Panc1 (cell line): ENCODE measurements around the gene ZNF45. TPM values are rescaled to one million over a fixed set of nuclear protein-coding genes. Genes with fewer than 3 reads are reported as not detected.

Experiments used
- ATAC-seq: fragments of 200-7000 bp; cut with Tn5 transposase; 2 replicates; pipeline ENCODE4 v1.9.1; 2020; ENCODE audit warnings: mild to moderate bottlenecking, moderate library complexity
- BruUV-seq: library from RNA; stranded (reverse); fragments of 400-500 nt; replicated peaks from 2 replicates; lab custom pipeline; 2021; lab: Mats Ljungman, UMichigan
- CTCF ChIA-PET: fragments of 300-600 bp; sonication (Branson Sonifier 250); formaldehyde crosslinking; loops from one replicate; lab custom pipeline; 2022; ENCODE audit warnings: antibody characterized with exemption; lab: Charles Lee
- POLR2A ChIA-PET: fragments of 300-600 bp; sonication (Branson Sonifier 250); formaldehyde crosslinking; loops from one replicate; lab custom pipeline; 2022; ENCODE audit warnings: antibody characterized with exemption; lab: Charles Lee
- DNase-seq: peaks from one replicate; pipeline ENCODE4 v3.0.0-alpha.2; 2010; ENCODE audit warnings: low read depth, low spot score
- H3K27ac ChIP-seq: 2 replicates; pipeline ENCODE4 v1.5.1; 2011; ENCODE audit warnings: mild to moderate bottlenecking, low read length, inconsistent platforms
- H3K27me3 ChIP-seq: fragments of 200-500 bp; sonication (Bioruptor generic); 2 replicates; pipeline ENCODE4 v1.6.0; 2014; ENCODE audit warnings: low read length, inconsistent platforms; ENCODE audit not compliant: control insufficient read depth, insufficient read depth
- H3K36me3 ChIP-seq: fragments of 200-500 bp; sonication (Bioruptor generic); 2 replicates; pipeline ENCODE4 v1.5.1; 2014; ENCODE audit warnings: inconsistent platforms, mild to moderate bottlenecking, low read length, moderate library complexity; ENCODE audit not compliant: control insufficient read depth, insufficient read depth
- H3K4me1 ChIP-seq: 2 replicates; pipeline ENCODE4 v1.5.1; 2011; ENCODE audit warnings: inconsistent platforms, mild to moderate bottlenecking, low read length, moderate library complexity; ENCODE audit not compliant: control insufficient read depth, insufficient read depth
- H3K4me3 ChIP-seq, 2 experiments: 2 replicates each; pipeline ENCODE4 v1.5.1; 2011 to 2012; ENCODE audit warnings: low read depth in 2 of 2, low read length in 2 of 2, mild to moderate bottlenecking in 2 of 2, inconsistent platforms in 1 of 2, moderate library complexity in 1 of 2
- H3K9me3 ChIP-seq: fragments of 200-500 bp; sonication (Bioruptor generic); 2 replicates; pipeline ENCODE4 v1.5.1; 2014; ENCODE audit warnings: low read depth, mild to moderate bottlenecking, inconsistent platforms, low read length, moderate library complexity; ENCODE audit not compliant: control insufficient read depth, insufficient read depth
- CTCF ChIP-seq: fragments of 450-650 bp; IDR thresholded peaks from 2 replicates; pipeline ENCODE4 v1.5.1; 2017; ENCODE audit warnings: mild to moderate bottlenecking
- POLR2AphosphoS5 ChIP-seq: IDR thresholded peaks from 2 replicates; pipeline ENCODE4 v1.6.1; 2012; ENCODE audit warnings: mild to moderate bottlenecking, low read depth, low read length, moderate library complexity
- REST ChIP-seq, 2 experiments: IDR thresholded peaks; 2 replicates each; pipeline ENCODE4 v1.6.1; 2011 to 2012; ENCODE audit warnings: low read depth in 2 of 2, control low read depth in 1 of 2, low read length in 1 of 2, mild to moderate bottlenecking in 1 of 2, moderate library complexity in 1 of 2; ENCODE audit not compliant: insufficient read depth in 1 of 2
- SIN3A ChIP-seq: IDR thresholded peaks from 2 replicates; pipeline ENCODE4 v1.6.1; 2012; ENCODE audit warnings: low read depth, mild to moderate bottlenecking, low read length, moderate library complexity, borderline replicate concordance; ENCODE audit not compliant: insufficient read depth
- TCF7L2 ChIP-seq: IDR thresholded peaks from 2 replicates; pipeline ENCODE4 v1.6.1; 2011; ENCODE audit warnings: mild to moderate bottlenecking, low read depth, low read length, inconsistent platforms
- in situ Hi-C: cut with HindIII; loops from 2 replicates; pipeline ENCODE4 v1.10.0; 2016; ENCODE audit warnings: low sequenced_read_pairs, low pct_unique_long_range_greater_than_20kb
- intact Hi-C: fragments of 100-400 bp; cut with micrococcal nuclease; formaldehyde crosslinking; loops from one replicate; pipeline ENCODE4 v1.10.0; 2022; ENCODE audit not compliant: unreplicated experiment
- total RNA-seq: library from RNA; stranded (reverse); gene quantifications from one replicate; pipeline ENCODE4 v1.2.1, GENCODE V29; 2021; ENCODE audit not compliant: unreplicated experiment

The ZNF45 gene
- total RNA-seq, 1 experiment from 2014 or later = 10.7 TPM

DNA sequence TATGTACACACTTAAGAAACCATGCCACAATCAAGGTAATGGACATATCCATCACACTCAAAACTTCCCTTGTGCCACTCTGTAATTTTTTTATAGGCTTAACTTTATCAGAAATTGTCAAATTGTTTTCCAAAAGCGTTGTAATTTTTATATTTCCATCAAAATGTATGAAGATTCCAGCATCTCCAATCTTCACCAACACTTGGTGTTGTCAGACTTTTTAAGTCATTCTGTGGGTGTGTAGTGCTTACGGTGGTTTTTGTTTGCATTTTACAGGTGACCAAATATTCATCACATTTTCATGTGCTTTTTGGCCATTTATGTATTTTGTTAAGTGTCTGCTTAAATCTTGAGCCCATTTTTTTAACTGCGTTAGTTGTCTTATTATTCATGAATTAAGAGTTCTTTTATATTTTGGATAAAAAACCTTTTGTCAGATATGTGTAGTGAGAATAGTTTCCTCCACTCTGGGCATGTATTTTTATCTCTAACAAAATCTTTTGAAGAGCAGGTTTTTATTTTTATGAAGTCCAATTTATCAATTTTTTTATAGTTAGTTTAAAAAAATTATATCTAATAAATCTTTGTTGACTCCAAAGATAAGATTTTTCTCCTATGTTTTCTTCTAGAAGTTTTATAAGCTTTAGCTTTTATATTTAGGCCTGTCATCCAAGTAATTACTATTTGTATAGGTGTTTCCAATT, 4.6 kb upstream of the ZNF45 start:
- 0 out of 2 replicates have a peak, but pooled peaks cover 4% of the 10 kb centered on the region for H3K4me1 ChIP-seq
- ChIA-PET CTCF (no interaction called here), POLR2A (interaction anchor here (0.7 kb wide), 1 partner anchor 137 kb away, joined by 3 read pairs; no protein-coding TSS in a partner anchor)
- no peak overlapping the region for H3K4me3 ChIP-seq
- no peaks in the 10 kb centered on the region; the same call in 1 of the 2 replicates for H3K36me3 ChIP-seq
- ATAC-seq (no peak), DNase-seq (no peak)
- no peaks in the 10 kb centered on the region for H3K27me3 ChIP-seq
- intact Hi-C loops = no loop called here
- TF ChIP-seq TCF7L2 (no peak), SIN3A (no peak), POLR2AphosphoS5 (no peak), CTCF (no peak), REST (IDR thresholded peaks at IDR 0.05; ENCODE audit: insufficient read depth in 1 of 2, low read depth in 2 of 2, low read length in 1 of 2) (no peak)
- in situ Hi-C loops = no loop called here
- H3K9me3 ChIP-seq = peaks cover 8% of the 10 kb centered on the region; the same call in 1 of the 2 replicates
- no peak overlapping the region for H3K27ac ChIP-seq
- no TSS peak for BruUV-seq

DNA sequence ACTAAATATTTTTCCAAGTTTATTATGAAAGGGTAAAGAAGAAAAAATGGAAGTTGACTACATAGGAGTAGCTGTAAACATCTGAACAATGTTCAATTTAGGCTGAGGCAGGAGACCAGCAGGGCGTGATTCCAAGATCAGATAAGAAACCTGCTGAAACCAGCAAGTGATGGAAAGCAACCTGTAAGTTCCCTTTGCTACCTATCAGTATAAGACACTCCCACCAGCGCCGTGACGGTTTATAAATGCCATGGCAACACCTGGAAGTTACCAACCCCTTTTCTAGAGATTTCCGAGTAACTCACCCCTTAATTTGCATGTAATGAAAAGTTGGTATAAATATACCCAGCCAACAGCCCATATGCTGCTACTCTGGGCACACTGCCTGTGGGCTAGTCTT, 1.1 kb upstream of the ZNF45 start:
- no peak for DNase-seq

More for the DNA sequence above, 1.1 kb upstream of the ZNF45 start:
- ChIA-PET CTCF (no interaction called here), POLR2A (no interaction called here)
- H3K27ac ChIP-seq = no peak overlapping the region
- no peaks in the 10 kb centered on the region; the same call in 1 of the 2 replicates for H3K36me3 ChIP-seq
- no TSS peak for BruUV-seq
- peaks cover 8% of the 10 kb centered on the region; the same call in 1 of the 2 replicates for H3K9me3 ChIP-seq
- intact Hi-C loops = no loop called here
- no peak overlapping the region for H3K4me3 ChIP-seq
- H3K4me1 ChIP-seq = 0 out of 2 replicates have a peak, but pooled peaks cover 4% of the 10 kb centered on the region
- in situ Hi-C loops = no loop called here
- no peaks in the 10 kb centered on the region for H3K27me3 ChIP-seq
- ATAC-seq = no peak
- TF ChIP-seq REST (IDR thresholded peaks at IDR 0.05; ENCODE audit: insufficient read depth in 1 of 2, low read depth in 2 of 2, low read length in 1 of 2) (no peak), SIN3A (no peak), TCF7L2 (no peak), CTCF (no peak), POLR2AphosphoS5 (no peak)
